ENCODE measurements around the gene SPSB4. TPM values are rescaled to one million over a fixed set of nuclear protein-coding genes. Genes with fewer than 3 reads are reported as not detected.
"Not testable (repeated sequence)": the region's sequence is repeated elsewhere in the genome, so short reads cannot be mapped to it uniquely, and the experiment has no call there.

Gene SPSB4
- total and polyA plus RNA-seq, 9 of the 15 experiments (the other 6 are each of a cell fraction or from before 2014, with no cell fraction given) = not detected

- in situ Hi-C loops (cut with MboI) = no loop called here
- no TSS peak for BruUV-seq (replicated peaks)
- CTCF ChIA-PET (ENCODE audit: low intra/inter-chr PET ratio) = no interaction called here
These were observed 61.6 kb downstream of the SPSB4 start for GRCh38 chr3:141112686-141113297.

GRCh38 chr3:141113680-141114079 is 62.5 kb downstream of the SPSB4 start:
- H3K4me2 ChIP-seq (ENCODE audit: insufficient read depth, low read length); H3K79me2 ChIP-seq (ENCODE audit: control insufficient read depth, insufficient read depth, low read length); intact Hi-C loops (cut with micrococcal nuclease); H3K4me1 ChIP-seq (replicated peaks in 1 of 2; ENCODE audit: control insufficient read depth in 2 of 2, insufficient read depth in 2 of 2, low read length in 2 of 2); CTCF ChIA-PET (ENCODE audit: low intra/inter-chr PET ratio); in situ Hi-C loops (cut with MboI); H3K9ac ChIP-seq (ENCODE audit: insufficient read depth in 1 of 2, low read depth in 2 of 2, low read length in 2 of 2); ATAC-seq; H2AFZ ChIP-seq (ENCODE audit: low read depth, low read length); DNase-seq (ENCODE audit: extremely low read depth in 1 of 4, low spot score in 3 of 4); BruUV-seq (replicated peaks); H3K9me3 ChIP-seq (replicated peaks; ENCODE audit: control insufficient read depth, insufficient read depth, low read depth, low read length); H4K20me1 ChIP-seq (replicated peaks; ENCODE audit: control insufficient read depth, insufficient read depth, low read length); FAIRE-seq; H3K36me3 ChIP-seq (ENCODE audit: control insufficient read depth, insufficient read depth, low read length); H3K9me1 ChIP-seq (ENCODE audit: control insufficient read depth, insufficient read depth, low read length); POLR2A ChIA-PET; H3K4me3 ChIP-seq; H3K27ac ChIP-seq (ENCODE audit: extremely low read depth, low read depth, low read length): not testable (repeated sequence)
- H3K27me3 ChIP-seq (ENCODE audit: control insufficient read depth in 2 of 2, insufficient read depth in 2 of 2, low read length in 2 of 2) = peaks cover 4 to 23% of the 10 kb centered on the region in 2 experiments
- WGBS (ENCODE audit: insufficient coverage, low coverage, missing lambda C conversion rate) = 0% methylated on average over 6 of the region's 6 CpGs

More at GRCh38 chr3:141112686-141113297, 61.6 kb downstream of the SPSB4 start:
- no peaks in the 10 kb centered on the region for H3K4me1 ChIP-seq (replicated peaks in 1 of 2; ENCODE audit: control insufficient read depth in 2 of 2, insufficient read depth in 2 of 2, low read length in 2 of 2)
- H3K4me3 ChIP-seq = no peak overlapping the region
- ATAC-seq = no peak
- FAIRE-seq = no peak
- no peaks in the 10 kb centered on the region for H3K79me2 ChIP-seq (ENCODE audit: control insufficient read depth, insufficient read depth, low read length)
- no peaks in the 10 kb centered on the region for H3K36me3 ChIP-seq (ENCODE audit: control insufficient read depth, insufficient read depth, low read length)
- 0% methylated on average over 3 of the region's 3 CpGs for WGBS (ENCODE audit: insufficient coverage, low coverage, missing lambda C conversion rate)
- no peak overlapping the region for H3K27ac ChIP-seq (ENCODE audit: extremely low read depth, low read depth, low read length)
- TF ChIP-seq EP300 (IDR thresholded peaks at IDR 0.05; ENCODE audit: low read length) (no peak), ARHGAP35 (IDR thresholded peaks at IDR 0.05; ENCODE audit: partially characterized antibody) (no peak), ZNF583 (CRISPR knock-in tag; IDR thresholded peaks at IDR 0.05) (no peak), GTF2B (IDR thresholded peaks at IDR 0.05; ENCODE audit: extremely low read depth, insufficient read length) (no peak)
- POLR2A ChIA-PET = no interaction called here
- no peak overlapping the region for H3K4me2 ChIP-seq (ENCODE audit: insufficient read depth, low read length)
- no peak for DNase-seq (ENCODE audit: extremely low read depth in 1 of 4, low spot score in 3 of 4)
- H4K20me1 ChIP-seq (replicated peaks; ENCODE audit: control insufficient read depth, insufficient read depth, low read length) = no peaks in the 10 kb centered on the region
- H3K27me3 ChIP-seq (ENCODE audit: control insufficient read depth in 2 of 2, insufficient read depth in 2 of 2, low read length in 2 of 2) = peaks cover 4 to 23% of the 10 kb centered on the region in 2 experiments
- no peaks in the 10 kb centered on the region for H3K9me3 ChIP-seq (replicated peaks; ENCODE audit: control insufficient read depth, insufficient read depth, low read depth, low read length)
- intact Hi-C loops (cut with micrococcal nuclease) = no loop called here
- H2AFZ ChIP-seq (ENCODE audit: low read depth, low read length) = no peak overlapping the region
- no peaks in the 10 kb centered on the region for H3K9me1 ChIP-seq (ENCODE audit: control insufficient read depth, insufficient read depth, low read length)
- H3K9ac ChIP-seq (ENCODE audit: insufficient read depth in 1 of 2, low read depth in 2 of 2, low read length in 2 of 2) = no peak overlapping the region
